Left hindlimb (tissue), 1 donor: ENCODE measurements around the gene GOLGA3.

Experiments
- DNase-seq: peaks from one replicate; pipeline ENCODE4 v3.0.0-alpha.2; 2018

GOLGA3 gene

DNA sequence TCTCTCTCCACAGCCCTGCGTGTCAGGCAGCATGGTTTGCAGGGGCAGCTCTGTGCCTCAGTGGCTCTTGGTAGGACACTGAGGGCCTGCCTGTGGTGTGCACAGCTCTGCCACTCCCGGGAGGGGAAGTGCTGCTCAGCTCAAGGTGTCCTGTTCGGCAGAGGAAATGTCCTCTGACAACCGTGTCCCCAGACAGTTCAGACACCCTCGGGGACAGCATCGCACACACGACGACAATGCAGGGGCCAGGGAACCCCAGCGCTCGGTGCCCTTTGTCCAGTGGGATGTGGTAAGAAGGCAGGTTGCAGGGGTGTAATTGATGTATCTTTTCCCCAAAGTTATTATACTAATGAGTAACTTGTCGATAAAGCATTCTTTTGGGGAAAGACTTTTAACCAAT is 81.3 kb downstream of the GOLGA3 start:
- no peak for DNase-seq

DNA sequence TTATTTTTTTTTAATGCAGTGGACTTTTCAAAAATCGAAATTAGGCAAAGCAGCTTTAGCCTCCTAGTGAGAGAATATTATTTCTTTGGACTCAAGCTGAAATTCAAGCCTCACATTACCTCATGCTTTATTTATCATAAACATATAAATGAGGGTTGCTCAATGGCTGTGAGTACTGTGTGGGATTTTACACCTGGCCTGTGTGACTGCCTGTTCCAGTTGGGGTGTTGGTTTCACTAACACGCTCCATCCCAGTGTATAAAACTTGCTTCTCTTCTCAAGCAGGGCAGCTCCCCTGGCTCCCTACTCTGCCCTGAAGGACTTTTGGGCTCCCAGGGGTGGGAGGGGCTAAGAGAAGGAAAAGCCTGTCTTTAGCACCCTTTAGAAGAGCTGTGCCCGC is 82.1 kb downstream of the GOLGA3 start:
- no peak for DNase-seq

DNA sequence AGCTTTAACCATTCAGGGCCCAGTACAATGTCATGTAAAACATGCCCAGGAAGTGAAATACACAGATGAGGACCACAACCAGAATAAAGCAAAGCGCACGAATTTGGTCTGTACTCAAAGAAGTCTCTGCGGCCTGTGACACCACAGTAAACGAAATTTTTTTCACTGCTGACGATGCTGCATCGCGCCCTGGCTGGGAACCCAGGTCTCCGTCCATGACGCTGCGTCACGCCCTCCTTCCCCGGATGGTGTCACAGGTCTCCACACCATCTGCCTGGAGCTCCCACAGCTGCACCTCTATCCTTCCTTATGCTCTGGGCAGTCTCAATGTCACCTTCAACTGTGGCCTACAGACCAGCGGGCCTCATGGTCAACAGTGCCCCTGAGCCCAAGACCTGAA is 84.8 kb downstream of the GOLGA3 start:
- DNase-seq, result no peak

DNA sequence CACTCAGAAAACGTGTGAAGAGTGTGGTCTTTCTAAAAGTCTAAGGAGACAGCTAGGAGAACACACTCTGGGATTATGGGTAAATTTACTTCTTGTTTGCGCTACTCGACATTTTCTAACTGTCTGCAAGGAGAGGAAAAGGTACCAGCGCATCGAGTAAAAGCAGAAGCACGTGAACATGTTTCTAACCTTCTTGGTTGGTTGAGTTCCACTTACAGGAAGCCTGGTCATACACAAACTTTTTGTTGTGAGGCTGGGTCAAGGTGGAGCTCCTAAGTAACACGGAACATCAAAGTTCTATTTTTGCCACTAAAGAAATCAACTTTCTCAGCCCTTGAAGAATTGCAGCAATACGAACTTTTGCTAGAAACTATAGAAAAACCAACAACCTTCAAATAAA is 87.0 kb downstream of the GOLGA3 start:
- no peak for DNase-seq

DNA sequence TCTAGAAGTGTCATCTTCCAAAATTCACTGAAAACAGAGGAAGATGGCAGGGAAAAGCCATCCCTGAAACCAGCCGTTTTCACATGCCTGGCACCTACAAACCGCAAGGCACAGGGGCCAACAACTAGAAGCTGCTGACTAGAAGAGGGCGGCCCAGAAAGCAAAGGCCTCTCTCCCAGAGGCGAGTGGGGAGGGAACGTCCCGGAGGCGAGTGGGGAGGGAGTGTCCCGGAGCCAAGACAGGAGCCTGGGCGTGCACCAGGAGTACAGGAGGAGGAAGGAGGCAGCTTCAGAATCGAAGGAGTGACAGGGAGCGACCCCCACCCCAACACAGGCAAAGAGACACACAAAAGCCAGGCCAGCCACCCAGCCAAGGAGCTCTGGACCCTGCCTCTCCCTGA is 88.0 kb downstream of the GOLGA3 start:
- DNase-seq, result no peak

DNA sequence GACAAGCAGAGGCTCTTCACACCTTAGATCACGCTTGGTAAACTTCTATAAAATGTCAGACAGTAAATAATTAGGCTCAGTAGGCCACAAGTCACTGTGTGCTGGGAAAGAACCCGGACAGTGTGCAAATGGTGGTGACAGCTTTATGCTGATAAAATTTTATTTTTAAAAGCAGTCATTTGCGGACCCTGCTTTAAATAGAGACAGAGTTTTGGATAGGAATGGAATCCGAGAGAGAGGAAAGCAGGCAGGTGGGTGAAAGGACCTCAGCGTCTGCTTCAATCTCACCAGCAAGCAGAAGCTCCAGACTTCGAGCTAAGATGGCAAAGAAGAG is 88.4 kb downstream of the GOLGA3 start:
- DNase-seq, result no peak

DNA sequence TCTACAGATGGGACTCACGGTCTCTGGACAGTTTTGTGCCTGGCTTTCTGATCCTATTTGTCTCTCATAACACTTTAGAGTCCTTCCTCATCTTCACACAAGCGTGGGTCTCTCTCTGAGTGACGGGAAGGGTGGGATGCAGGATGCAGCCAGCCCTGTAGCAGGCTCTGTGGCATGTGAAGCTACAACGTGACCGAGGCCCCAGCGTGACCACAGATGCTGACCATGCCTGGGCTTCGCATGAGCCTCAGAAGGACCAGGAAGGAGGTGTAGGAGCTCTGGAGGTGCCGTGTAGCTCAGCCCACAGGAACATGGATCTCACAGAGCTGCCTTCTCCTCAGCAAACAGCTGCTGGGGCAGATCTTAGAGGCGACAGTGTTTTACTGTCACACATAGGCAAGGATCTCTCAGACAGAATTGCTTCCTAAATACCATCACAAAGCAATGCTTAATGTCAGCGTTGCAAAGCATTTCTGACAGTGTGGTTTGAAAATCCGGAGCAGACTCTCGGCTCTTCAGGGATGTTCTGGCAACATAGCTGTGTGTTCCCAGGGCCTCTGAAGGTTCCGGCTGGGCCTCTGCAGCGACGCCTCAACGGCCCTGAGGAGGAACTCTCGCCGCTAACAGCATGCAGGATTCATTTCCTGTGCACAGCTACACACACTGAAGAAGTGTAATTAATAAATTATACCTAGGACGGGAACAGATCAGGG is 88.9 kb downstream of the GOLGA3 start:
- DNase-seq, result no peak

DNA sequence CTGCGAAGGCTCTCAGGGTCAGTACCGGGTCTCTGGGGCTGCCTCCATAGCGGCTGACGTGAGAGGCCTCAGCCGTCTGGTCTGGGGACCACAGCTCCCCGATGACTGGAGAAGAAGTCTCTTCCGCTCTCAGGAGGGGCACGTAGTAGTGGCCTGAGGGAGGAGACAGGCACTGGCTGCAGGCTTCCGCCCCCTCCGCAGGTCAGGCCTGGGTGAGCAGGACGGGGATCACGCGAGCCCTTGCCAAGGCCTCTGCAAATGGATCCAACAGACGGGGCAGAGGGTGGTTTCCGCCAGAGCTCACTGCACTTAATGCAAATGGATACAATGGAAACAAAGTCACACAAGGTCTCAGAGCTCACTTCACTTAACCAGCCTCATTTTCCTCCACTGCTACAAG is 91.8 kb downstream of the GOLGA3 start:
- no peak for DNase-seq

DNA sequence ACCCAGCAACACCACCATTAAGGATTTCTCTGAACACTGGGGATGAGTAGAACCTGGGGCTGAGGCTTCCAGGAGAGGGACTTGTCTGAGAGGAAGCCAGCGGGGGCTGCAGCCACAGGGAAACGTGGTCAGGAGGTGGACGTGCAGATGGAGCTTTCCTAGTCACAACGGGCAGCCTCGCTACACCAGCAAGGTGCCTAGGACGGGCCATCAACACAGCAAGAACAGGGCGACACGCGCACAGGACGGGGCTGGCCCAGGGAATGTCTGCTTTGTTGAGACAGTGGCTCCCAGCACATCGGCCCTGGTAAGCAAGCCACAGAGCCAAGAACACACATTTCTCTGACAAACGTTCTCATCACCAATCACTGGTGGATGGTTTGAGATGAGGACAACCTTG is 92.3 kb downstream of the GOLGA3 start:
- DNase-seq, result no peak

DNA sequence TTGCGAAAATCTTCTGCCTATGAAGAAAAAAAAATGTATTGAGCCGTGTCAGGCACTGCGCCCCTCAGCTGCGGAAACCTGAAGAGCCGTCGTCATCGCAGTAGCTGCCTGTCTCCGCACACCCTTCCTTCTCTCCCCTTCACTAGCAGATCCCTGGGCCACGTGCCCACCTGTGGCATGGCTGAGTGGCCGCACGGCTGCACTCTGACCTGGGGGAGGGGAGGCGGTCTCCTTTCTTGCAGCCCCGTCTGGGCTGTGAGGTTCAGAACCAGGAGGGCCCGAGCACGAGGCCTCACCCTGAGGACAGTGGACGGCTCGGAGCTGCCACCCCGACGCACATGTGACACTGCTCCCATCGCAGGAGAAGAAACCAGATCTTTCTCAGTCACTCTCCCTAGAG is 93.2 kb downstream of the GOLGA3 start:
- no peak for DNase-seq

DNA sequence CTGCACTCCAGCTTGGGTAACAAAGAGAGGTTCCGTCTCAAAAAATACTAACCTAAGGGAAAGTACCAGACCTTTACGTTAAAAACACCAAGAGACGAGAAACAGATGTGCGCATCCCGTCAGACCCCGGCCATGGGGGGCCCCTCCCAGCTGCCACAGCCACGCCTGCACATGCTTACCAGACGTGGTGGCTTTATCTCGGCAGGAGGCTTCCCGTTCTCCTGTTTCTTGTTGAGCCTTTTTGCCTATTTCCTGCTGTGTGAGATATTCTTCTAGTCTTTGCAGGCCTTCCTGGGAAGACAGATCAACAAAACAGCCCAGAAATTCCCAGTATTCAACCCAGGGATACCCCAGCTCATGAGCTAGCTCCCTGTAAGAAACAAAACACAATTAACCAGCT is 94.5 kb downstream of the GOLGA3 start:
- DNase-seq, result no peak

DNA sequence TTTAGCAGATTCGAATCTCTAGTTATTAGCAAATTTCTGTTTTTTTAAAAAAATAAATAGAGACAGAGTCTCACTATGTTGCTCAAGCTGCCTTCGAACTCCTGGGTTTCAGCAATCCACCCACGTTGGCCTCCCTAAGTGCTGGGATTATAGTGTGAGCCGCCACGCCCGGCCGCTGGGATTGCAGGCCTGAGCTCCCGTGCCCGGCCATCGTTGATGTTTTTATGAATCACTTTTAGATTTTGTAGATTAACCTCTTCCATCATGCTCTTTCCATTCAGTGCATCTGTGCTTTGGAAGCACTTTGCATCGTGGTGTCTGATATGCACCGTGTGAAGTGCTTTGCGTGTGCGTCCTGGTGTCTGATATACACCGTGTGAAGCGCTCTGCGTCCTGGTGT is 97.1 kb downstream of the GOLGA3 start:
- no peak for DNase-seq

DNA sequence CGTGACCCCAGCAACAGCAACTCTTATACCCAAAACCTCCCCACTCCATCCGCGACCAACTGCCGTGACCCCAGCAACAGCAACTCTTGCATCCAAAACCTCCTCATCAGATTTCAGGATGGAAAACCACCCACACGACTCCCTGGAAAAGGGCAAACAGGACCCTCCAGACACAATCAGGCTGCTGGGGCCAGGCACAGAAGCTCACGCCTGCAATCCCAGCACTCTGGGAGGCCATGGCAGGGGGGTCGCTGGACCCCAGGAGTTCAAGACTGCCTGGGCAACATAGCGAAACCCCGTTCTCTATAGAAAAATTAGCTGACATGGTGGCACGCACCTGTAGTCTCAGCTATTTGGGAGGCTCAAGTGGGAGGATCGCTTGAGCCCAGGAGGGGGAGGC is 98.3 kb downstream of the GOLGA3 start:
- DNase-seq, result no peak

DNA sequence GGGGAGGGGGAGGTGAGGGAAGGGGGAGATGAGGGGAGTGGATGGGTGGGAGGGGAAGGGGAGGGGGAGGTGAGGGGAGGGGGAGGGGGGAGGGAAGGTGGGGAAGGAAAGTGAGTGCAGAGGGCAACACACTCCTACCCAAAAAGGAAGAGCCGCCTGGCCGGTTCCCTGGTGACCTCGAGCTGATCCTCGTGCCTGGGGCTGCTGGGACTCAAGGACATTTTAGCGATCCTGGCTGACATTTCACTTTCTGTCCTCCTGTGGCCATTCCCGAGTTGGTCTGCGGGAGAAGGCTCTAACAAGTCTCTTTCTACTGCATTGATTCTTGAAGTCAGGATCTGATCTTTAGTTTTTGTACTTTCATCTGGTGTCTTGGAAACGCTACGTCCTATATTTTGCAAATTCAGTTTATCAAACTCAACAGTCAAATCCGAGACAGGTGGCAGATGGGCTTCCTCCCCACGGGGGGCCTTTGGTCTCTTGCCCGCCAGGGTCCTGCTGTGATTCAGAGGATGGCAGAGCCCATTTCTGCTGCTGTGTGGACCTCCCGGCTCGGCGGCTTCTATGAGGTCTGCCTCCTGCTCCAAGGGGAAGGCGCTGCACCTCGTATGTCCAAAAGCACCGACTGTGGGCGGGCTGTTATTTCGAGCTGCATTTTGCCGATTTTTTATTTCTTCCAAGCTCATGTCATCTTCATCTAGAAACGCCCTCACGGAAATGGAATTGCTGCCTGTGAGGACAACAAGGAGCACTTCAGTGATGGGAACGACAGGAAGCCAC is 98.9 kb downstream of the GOLGA3 start:
- DNase-seq, result no peak

DNA sequence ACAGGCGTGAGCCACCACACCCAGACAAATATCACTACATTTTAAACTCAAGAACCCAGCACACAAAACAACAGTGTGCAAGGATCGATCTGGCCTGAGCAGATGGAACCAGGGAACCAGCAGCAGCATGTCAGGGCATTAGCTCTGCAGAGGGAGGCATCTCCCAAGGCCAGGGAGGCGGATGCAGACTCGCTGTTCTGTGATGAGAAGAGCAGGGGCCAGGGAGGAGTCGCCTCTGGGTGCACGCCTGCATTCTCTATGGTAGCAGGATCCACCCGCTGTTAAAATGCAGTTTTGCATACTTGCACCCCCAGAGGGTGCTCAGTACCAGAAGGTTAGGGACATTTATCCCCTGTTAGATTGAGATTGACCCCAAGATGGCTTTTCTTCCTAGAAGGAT is 100.2 kb downstream of the GOLGA3 start:
- DNase-seq, result no peak

DNA sequence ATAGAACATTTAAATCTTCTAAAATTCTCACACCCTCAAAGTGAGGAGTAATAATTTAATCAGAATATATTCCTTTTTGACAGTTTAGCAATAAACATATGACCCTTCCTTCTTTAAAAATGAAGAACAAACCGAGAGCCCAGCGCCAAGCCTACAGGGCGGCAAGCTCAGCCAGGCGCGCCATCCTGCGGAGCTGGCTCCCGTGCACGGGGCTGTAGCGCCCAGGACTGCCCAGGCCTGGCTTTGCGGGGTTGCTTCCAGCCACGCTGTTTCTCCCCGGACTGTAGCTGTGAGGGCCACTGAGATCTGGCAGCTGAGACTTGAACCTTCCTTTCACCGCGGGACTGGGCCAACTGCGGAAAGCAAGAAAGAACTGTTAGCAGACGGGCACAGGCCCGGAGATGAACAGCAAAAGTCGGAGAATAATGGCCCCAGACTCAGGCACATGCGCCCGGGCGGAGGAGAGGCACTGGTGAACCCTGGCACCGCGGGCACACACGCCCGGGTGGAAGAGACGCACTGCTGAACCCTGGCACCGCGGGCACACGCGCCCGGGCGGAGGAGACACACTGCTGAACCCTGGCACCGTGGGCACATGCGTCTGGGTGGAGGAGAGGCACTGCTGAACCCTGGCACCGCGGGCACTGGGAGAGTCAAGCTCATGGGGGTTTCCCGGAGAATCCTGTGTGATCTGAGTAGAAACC is 101.4 kb downstream of the GOLGA3 start:
- DNase-seq, result no peak

DNA sequence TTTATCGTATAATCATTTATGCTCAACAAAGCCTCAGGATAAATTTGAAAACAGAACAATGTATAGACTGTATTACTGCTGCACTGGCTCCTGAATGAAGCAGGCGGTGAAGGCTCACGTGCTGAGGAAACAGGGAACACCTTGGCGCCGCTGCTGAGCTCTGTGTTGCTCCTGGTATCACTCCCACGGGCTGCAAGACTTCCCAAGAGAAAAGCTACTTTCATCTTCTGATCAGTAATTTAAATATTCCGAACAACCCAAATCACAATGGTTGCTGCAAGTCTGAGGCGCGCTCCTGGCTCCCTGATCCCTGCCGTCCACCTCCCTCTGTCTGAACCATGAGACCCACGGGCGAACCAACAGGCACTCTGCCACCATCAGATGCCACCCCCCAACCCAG is 102.3 kb downstream of the GOLGA3 start:
- no peak for DNase-seq

DNA sequence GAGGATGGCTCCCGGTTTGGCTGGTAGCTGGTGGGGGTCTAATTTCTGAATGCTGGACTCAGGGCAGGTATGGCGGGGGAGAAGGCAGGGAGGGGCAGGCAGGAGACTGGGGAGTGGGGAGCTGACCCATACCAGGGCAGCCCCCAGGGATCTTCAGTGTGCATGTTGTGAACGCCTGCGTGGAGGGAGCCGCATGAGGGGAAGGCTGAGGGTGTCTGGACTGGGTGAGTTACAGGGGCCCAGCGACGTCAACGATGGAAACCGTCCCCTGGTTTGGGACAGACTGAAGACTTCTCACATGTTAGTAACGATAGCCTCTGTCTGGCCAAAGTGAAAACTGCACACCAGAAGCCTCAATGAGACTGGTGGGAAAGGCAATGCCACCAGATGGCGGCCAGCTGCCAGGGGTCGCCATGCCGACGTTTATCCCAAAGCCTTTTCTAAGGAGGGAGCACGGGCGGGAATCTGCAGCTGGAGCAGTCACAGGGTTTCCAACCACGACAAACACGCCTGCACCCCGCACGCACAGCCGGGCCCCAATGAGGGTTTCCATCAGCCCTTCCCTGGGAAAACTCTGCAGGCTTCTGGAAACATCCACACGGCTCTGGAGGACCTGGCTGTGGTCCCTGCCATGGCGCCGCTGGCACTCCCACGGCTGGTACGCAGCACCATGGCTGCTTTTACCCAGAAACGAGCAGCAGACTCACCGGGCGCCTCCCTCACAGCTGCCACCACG is 104.0 kb downstream of the GOLGA3 start:
- peak; percentile 57 for DNase-seq

DNA sequence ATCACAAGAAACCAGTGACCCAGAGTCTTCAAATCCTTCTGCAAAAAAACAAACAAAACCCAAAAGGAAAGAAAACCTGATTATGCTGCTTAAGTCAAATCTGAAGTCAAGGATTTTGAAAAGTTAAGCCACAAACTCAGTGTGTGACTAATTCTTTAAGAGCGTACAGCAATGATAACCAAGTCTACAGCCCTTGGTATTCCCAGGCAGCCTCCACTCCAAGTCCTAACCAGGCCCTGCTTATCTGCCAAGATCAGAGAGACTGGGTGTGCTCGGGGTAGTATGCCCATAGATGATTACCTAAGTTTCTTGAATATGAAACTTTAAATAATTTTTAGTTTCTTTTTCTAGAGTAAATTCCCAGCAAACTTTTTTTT is 104.9 kb downstream of the GOLGA3 start:
- DNase-seq, result no peak

DNA sequence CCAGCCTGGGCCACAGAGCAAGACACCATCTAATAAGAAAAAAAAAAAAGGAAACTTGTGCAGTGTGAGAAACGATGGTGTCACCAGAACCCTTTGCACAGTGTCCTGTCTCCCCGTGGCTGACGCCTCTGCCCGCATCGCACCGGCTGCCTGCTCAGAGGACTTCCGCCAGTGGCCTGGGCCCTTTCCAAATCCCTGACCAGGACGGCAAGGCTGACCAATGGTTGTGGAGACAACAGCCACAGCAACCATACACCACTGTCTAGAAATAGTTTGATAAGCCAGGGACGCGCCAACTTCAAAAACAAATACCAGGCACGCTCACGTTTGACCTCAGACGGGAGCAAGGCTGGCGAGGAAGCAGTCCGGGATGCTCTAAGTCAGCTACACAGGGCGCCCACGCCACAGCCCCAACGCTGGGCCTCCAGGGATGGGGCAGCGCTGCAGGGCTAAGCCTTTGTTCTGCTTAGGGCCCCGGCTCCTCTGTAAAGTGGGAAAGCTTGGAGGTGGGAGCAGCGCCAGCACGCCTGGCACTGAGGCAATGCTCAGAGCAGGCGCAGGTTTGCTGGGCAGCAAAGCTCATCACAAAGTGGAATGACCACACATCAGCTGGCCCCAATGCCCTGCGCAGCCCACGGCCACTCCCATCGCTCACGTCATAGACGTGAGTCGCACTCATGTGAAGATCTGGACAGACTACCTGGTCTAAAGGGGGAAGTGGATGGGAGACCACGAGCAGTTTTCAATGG is 105.5 kb downstream of the GOLGA3 start:
- no peak for DNase-seq

DNA sequence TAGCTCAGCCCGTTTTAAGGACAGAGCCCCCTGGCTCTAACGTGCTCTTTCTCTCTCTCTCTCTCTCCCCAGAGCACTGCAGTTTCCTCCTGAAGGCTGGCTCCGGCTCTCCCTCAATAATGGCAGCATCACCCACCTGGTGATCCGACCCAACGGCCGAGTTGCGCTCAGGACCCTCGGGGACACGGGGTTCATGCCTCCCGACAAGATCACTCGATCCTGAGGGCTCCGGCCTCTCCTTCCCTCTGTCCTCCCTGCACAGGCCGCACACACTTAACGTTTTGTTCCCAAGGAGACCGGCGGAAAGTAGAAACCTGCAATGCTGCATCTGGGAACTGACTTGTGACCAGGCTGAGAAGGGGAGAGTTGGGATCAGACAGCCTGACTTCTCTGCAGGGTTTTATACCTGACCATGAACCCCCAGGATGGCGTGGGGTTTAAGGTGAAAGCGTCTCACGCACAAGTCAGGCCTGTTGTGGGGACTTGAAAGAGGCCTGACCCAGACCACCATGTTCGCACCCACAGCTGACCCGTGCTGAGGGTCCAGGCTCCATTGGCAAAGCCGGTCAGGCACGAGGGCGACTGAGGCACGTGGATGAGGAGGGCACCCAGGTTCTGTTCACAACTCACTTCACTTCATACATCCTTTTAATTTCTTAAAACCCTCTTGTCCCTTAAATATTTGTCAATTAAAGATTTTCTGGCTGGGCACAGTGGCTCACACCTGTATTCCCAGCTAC is 107.9 kb downstream of the GOLGA3 start:
- no peak for DNase-seq

DNA sequence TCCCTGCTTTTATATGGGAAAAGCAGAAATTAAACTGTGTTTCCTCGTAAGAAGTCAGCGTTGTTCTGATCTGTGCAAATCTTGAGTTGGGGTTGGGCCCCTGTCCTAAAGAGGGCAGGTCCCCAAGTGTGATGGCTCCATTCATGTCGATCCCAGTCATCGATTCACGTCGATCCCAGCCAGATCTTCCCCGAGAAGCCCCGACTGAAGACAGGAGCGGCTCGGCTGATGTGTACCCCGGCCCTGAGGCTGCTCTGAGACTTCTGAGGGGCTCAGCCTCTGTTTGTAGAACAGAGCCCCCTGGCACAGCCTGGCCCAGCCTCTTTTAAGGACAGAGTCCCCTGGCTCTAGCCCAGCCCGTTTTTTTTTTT is 108.7 kb downstream of the GOLGA3 start:
- no peak for DNase-seq
